ENCODE measurements around the gene FUT7.
"Not testable (repeated sequence)": the region's sequence is repeated elsewhere in the genome, so short reads cannot be mapped to it uniquely, and the experiment has no call there.

The FUT7 gene

DNA sequence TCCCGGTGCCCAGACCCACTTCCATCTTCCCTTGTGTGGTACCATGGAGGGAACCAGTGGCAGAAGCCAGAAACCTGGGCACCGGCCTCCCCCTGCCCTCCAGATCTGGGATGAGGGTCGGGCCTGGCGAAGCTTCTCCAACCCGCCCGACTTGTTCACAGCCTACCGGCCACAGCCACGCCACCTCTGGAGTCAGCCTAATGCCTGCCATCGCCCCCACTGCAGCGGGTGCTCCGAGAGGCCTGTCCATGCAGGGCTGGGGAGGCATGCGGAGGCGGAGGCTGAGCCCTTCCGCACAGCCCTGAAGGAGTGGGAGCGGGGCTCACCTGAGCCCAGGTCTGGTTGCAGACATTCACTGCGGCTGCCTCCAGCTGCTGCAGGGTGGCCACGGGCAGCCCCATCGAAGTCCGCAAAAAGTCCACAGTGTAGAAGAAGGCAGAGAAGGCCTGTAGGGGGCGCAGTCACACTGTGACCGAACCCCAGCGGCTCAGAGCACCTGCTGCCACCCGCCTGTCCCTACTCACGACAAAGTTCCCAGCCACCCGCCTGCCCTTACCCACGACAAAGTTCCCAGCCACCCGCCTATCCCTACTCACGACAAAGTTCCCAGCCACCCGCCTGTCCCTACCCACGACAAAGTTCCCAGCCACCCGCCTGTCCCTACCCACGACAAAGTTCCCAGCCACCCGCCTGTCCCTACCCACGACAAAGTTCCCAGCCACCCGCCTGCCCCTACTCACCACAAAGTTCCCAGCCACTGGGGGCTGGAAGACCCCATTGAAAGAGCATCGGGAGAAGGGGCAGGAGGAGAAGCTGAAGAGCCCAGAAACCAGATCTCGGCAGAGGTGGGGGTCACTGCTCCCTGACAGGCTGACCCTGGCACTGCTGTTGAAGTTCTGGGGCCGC lies 17.9 kb upstream of the FUT7 start:
- peak; percentile 94 for DNase-seq (ENCODE audit: low spot score)

DNA sequence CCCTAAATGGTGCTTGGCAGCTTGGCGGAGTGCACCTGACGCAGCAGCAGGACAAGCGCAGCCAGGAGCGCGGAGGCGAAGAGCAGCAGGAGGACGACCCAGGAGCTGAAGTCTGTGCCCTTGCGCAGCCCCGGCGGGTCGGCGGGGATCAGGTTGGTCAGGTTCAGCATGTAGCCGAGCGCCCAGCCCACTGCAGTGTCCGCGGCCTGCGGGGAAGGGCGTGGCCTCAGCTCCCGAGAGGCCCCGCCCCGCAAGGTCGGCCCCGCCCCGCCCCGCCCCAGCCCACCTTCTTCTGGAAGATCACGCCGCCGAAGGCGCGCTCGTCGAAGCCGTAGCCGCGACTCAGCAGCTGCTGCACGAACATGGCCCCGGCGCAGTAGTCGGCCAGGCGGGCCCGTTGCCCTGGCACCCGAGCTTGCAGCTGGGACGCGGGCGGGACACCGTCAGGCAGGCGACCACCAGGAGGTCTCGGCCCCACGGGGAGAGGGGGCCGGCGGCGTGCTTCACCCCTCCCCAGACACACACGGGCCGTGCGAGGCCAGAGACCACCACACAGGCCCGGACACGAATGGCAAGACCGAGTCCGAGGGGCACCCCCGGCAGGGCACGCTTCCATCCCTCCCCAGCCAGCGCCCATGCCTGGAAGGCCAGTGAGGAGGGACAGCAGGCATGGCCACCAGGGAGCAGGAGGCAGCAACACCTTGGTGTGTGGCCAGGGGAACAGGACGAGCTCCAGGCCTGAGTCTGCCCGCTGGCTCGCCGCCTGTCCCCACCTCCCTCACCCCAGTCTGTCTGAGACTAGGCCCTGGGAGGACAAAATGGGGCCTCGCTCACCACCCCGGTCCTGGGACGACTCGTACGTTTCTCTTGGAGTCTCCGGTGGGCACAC lies 17.0 kb upstream of the FUT7 start:
- DNase-seq (ENCODE audit: low spot score): no peak

DNA sequence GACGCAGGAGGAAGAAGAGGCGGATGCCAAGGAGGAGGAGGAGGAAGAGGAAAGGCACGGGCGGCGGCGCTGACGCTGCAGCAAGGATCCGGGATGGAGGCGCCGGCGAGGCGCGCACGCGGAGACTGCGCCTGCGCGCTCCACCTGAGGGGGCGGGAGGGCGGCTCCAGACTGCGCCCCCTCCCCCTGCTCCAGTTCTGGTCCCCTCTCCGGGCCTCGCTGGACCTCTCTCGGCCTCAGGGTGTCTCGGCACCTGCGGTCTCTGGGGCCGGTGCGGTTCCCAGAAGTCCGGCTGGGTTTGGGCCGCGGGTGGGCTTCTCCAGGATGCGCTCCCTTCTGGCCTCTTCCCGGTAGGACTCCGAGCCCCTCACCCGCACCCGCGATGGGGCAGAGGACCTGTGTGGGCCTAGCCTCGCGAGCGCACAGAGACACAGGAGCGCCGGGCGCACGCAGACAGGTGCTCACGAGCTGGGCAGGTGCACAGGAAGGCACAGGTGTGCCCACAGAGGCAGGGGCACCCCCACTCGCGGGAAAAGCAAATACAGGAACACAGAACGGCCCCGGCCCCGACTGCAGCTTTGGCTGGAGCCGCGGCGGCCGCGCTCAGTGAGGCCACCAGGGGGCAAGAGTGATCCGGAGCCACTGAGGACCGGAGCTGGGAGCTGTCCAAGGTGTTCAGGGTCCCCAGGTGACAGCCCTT lies 14.3 kb upstream of the FUT7 start, which contains the start of gene NPDC1:
Gene NPDC1, minus strand, starts transcription at position 90 of the 700 bp plus-strand sequence. CDS start 188 bp downstream, outside the sequence.
- peak; percentile 99 for DNase-seq (ENCODE audit: low spot score)

DNA sequence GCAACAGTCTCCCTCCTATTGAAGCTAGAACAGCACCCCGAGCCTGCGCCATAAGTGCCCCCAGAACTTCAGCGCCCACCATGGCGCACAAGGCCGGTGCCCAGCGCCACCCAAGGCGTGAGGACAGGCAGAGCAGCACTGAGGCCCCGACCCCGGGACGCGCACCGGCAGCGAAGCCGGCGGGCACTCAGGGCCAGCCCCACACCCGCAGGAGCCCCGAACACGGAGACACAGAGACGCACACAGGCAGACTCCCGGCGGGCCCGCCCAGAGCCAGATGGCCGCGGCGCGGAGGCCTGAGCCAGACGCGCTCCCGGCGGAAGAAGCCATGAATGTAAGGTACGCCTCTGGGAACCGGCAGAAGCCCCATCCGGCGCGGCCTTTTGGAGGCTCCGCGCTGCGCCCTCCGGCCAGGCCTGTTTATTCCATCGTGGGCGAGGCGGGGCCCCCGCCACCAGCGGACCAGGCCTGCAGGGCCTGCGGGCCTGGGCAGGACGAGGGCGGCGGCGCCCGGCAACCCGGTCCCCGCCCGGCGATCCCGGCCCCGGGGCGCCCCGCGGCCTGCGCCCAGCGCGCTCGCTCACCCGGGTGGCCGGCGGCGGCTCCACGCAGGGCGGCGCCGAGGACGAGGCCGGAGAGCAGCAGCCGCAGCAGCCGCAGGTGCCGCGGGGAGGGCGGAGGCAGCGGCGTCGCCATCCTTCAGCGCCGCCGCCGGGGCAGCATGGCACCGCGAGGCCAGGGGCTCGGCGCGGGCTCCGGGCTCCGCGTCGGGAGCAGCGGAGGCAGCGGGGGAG lies 13.6 kb upstream of the FUT7 start:
- no peak for DNase-seq (ENCODE audit: low spot score)

DNA sequence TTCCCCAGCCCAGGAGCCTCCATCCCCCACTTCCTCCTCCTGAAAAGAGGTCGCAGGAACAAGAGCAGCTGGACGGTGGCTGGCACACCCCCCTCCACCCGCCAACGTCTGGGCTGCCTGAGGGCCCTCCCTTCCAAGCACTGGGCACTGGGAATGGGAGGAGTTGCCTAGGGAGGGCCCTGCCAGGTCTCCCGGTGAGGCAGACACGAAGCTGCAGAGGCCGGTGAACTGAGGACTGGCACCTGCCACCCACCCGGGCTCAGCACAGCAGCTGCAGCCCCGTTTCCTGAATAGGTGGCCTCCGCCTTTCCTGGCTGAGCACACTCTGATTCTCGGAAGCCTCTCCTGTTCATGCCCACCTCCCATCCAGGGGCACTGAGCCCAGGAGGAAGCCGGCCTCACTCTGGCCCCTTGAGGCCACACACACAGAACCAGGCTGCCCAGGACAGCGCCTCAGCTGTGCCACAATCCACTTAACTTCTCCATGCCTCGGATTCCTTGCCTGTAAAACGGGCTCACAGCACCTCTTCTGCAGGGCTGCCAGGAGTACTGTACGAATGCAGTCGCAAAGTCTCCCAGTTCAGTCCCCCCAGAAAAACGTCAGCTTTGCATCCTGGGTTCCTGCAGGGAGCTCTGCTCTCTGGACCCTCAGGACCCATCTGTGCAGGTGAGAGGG lies 12.8 kb upstream of the FUT7 start:
- no peak for DNase-seq (ENCODE audit: low spot score)

DNA sequence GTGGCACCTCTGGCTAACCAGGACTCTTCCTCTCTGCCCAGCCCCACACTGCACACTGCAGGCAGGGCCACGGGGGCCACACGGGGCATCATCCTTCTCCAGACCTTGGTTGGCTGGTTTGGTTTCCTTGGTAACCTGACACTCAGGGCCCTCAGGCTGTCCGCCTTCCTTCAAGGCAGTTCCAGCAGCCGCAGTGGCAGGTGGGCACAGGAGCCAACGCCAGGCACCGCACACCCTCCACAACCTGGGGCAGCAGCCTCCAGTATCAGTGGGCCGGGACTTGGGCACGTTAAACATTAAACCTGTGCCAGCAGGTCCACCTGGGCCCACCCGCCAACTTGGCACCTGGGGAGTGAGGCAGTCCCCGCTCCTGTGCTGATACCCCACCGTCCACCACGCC lies 12.1 kb upstream of the FUT7 start:
- DNase-seq (ENCODE audit: low spot score): no peak

DNA sequence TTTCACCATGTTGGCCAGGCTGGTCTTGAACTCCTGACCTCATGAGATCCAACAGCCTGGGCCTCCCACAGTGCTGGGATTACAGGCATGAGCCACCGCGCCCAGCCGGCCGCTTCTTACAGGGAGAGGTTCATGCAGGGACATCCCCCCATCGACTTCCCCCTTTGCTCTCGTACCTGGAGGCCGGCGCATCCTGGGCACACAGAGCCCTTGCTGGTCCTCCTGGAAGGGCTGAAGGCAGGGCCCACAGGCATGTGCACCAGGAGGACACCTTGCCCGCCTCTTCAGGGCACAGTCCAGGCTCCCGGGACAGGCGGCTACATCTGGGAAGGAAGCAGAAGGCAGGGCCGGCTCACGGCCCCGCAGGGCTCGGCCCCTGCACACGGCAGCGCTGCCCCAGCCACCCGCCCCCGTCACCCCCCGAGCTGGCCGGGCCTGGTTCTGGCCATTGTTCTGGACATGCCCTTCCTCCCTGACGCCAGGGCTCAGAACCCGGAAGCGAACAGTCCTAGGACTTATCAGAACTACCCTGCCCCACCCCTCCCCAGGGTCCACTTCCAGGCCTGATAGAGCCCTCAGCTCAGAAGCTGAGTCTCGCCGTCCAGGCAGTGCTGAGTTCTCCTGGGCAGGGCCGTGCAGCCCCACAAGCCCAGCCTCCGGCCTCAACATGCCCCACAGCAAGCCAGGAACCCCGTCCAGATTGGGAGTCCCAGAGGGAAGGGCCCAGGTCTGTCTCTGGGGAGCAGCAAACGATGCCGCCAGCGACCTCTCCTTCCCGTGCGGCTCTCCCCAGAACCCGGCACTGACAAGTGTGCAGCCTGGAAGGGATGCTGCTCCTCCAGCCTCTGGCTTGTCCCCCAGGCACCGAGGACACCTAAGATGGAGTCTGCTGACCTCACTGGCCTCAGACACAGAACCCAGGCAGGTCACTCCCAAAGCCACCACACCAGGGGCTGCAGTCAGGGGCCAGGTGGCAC lies 11.2 kb upstream of the FUT7 start:
- no peak for DNase-seq (ENCODE audit: low spot score)

DNA sequence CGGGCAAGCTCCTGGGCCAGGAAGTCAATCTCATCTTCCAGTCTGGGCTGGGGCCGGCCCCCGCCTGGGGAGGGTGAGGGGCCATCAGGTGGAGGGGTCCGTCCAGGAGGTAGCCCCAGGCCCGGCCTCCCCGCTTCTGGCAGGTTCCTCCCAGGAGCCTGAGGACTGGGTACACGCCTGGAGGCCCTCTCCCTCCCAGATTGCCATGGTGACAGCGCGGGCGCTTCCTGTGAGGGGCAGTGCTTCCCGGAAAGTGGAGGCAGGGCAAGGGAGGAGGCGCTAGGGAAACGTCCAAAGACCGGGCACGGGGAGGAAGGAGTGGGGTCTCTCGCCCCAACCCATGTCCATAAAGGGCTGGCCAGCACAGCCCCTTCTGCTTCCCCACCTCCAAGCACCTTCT lies 9.2 kb upstream of the FUT7 start:
- no peak for DNase-seq (ENCODE audit: low spot score)

DNA sequence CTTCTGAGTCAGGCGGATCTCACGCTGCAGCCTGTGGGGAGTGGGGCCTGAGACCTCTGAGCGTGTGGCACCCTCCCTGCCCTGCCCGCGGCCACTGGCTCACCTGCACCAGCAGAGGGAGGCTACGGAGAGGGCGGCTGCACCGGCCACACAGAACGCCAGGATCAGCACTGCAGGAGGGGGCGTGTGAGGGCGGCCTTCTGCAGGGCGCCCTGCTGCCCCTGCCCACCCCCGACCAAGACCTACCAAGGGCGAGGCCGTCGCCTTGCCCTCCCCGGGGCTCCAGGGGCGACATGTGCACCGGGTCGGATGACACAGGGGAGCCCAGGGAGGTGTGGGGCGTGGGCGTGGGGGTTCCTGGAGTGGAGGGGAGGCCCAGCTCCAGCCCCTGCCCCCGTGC lies 8.7 kb upstream of the FUT7 start:
- no peak for DNase-seq (ENCODE audit: low spot score)

DNA sequence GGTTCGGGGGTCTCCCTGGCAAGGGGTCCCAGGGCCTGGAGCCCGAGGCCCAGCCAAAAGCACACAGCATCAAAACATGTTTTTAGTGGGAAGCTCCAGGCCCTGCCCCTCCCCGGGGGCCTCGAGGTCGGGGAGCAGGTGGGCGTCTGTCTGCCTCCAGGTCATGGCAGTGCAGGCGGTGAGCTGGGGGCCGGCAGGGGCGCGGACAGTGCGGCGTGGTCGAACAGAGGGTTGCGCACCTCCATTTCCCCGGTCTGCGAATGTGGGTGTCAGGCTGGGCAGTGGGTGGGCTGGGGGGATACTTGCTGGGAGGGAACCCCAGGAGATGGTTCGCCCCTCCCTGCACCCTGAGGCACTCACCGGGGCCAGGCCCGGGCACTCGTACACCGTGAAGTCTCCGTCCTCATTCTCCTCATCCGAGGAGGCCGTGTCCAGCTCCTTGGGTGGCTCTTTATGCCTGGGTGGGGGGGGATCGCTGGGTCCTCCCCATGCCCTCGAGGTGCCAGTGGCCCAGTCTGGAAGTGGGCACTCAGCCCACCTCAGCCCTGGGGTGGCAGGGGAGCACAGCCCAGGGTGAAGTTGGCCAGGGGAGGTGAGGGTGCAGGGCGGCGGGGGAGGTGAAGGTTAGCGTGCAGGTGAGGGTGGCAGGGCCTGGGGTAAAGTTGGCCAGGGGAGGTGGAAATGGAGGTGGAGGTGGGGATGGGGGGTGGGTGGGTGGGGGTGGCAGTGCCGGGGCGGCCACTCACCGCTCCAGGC lies 7.9 kb upstream of the FUT7 start:
- no peak for DNase-seq (ENCODE audit: low spot score)

DNA sequence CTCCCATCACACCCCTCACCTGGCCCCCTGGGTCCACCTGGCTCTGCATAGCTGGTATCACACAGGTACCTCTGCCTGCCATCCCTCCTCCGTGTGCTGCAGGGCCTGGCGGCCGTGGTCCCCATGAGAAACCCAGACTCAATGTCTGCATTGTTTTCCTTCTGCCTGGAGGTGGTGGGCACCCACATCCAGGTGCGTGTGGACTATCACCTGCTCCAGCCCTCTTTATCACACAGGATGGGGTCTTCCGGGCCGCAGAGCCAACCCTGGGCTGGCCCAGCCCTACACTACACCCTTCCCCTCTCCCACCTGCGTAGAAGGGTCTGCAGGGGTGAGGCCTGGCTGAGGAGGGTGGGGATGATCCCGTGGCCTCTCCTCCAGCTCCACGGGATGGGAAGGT lies 7.0 kb upstream of the FUT7 start:
- no peak for DNase-seq (ENCODE audit: low spot score)

DNA sequence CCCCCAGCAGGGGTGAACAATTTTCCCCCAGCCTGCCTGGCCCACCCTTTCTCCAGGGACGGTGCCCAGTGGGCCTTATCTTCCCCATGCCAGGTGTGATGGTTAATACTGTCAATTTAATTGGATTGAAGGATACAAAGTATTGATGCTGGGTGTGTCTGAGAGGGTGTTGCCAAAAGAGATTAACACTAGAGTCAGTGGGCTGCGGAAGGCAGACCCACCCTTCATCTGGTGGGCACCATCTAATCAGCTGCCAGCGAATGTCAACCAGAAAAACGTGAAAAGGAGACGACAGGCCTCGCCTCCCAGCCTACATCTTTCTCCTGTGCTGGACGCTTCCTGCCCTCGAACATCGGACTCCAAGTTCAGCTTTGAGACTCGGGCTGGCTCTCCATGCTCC lies 5.6 kb upstream of the FUT7 start:
- no peak for DNase-seq (ENCODE audit: low spot score)

DNA sequence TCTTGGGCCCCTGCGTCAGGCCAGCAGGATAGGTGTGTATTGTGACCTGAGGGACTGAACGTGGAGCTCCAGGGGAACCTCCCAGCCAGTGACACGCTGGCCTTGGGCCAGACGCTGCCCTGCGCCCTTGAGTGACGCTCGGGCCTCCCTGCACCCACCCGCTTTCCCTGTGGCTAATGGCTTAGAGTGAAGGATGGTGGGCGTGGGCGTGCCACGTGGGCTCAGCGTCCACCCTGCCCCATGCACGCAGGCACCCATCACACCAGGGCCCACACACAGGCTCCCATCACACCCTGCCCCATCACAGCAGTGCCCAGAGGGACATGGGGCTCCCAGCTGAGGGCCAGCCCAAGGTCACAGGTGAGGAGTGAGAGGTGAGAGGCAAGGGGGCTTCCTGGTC lies 5.1 kb upstream of the FUT7 start:
- DNase-seq (ENCODE audit: low spot score): no peak

DNA sequence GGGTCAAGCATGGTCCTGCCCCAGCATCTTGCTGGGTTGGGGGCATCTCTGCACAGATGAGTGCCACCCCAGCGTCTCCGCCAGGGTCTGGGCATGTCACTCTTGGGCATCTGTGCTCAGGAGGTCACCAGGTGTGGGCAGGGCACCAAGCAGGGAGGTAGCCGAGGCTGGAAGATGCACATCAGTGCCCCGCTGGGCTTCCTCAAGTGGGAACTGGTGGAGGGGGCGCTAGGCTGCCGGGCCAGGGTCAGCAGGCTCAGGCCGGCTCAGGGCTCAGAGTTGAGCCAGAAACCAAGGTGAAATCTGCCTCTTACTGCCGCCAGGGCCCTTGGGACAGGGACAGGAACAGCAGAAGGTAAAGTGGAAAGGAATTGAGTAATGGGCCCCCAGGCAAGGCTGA lies 4.0 kb upstream of the FUT7 start:
- no peak for DNase-seq (ENCODE audit: low spot score)

DNA sequence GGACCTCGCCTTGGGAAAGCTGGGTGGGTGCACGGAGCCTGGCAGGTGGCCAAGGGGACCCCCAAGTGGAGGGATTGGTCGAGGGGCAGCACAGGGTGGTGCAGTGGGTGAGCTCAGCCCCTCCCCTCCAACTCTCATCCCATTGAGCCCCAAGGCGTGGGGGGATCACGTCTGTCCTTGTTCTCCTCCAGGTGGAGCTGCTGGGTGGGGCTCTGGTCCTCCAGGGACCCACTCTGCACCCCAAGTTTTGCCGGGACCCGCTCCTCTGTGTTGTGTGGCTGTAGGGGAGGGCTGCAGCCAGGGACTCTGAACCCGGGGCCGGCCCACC lies 3.6 kb upstream of the FUT7 start:
- no peak for DNase-seq (ENCODE audit: low spot score)

DNA sequence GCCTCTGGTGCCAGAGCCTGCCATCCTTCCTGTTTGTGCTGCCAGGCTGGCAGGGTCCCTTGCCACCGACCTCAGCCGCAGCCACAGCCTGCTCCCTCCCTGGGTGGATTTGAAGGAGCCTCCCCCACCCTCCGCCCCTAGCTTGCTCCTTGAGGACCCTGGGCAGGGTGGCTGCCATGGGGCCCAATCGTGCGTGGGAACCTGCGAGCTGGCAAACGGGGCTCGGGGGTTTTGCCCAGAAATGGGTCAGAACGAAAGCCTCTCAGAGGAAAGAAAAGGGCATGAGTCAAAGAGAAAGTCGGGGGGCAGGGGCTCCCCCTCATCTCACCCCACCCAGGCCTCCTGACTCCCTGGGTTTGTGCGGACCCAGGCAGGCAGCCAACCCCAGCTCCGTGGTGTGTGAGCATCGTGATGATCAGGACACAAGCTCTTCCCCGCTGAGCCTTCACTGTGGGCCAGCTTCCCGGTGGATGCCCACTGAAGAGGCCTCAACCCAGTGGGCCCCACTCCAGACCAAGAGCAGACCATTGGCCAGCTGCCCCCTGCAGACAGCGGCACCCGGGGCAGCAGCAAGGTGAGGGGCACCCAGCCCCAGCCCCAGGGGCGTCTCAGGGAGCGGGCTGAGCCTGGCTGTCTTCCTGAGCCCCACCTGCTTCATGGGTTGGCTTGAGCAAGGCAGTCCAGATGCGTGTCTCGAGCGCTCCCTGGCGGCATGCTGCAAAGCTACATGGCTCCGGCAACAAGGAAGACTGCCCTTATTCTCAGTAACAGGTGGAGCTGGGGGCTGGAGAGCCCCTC lies 3.0 kb upstream of the FUT7 start:
- DNase-seq (ENCODE audit: low spot score): peak; percentile 98

DNA sequence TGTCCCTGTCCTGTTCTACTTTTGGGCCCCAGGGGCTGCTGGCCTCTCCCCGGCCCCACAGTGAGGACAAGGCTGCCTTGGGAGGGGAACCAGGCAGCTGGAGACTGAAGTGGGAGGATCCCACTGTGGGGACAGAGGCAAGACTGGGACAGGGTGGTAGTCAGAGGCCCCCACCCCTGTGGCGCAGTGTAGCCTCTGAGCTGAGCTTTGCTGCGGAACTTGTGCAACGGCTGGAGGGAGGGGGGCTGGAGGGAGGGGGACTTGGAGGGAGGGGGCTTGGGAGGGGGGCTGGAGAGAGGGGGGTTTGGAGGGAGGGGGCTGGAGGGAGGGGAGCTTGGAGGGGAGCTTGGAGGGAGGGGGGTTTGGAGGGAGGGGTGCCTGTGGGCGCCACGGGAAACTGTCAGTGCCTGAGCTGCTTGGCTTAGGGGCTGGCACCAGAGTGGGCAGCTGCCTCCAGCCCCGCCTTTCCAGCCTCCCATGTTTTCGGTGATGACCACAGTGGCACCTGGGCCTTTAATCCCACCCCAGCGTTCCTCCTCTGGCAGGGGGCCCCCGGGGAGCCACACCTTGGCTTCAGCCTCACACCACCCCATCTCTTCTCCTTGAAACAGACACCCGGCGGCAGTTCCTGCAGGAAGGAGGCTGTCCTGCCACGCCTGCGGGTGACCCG lies 2.3 kb upstream of the FUT7 start:
- no peak for DNase-seq (ENCODE audit: low spot score)

DNA sequence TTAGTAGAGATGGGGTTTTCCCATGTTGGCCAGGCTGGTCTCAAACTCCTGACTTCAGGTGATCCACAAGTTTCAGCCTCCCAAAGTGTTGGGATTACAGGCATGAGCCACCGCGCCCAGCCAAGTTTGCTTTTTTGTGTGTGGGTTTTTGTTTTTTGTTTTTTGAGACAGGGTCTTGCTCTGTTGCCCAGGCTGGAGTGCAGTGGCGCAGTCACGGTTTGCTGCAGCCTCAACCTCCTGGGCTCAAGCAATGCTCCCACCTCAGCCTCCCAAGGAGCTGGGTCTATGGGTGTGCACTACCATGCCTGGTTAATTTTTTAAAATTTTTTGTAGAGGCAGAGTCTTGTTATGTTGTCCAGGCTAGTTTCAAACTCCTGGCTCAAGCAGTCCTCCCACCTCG lies 1.6 kb upstream of the FUT7 start:
- not testable (repeated sequence) for DNase-seq (ENCODE audit: low spot score)
